PFSK-1 (cell line): ENCODE data around the gene KCNJ16.

Experiments
- FOXP2 ChIP-seq: optimal IDR thresholded peaks from 2 replicates; pipeline ENCODE3; 2011; ENCODE audit warnings: borderline replicate concordance, control low read depth, inconsistent platforms; ENCODE audit not compliant: insufficient read depth; ENCODE audit errors: extremely low read length, extremely low read depth
- POLR2AphosphoS5 ChIP-seq: IDR thresholded peaks from 2 replicates; pipeline ENCODE4 v1.6.1; 2012; ENCODE audit warnings: low read depth, mild to moderate bottlenecking, control low read depth, low read length, moderate library complexity
- SIN3A ChIP-seq: IDR thresholded peaks from 2 replicates; pipeline ENCODE4 v1.6.1; 2012; ENCODE audit warnings: mild to moderate bottlenecking, low read length, moderate library complexity, borderline replicate concordance; ENCODE audit not compliant: insufficient read depth
- TAF1 ChIP-seq: IDR thresholded peaks from 2 replicates; pipeline ENCODE4 v1.6.1; 2012; ENCODE audit warnings: low read length, control low read depth, borderline replicate concordance; ENCODE audit not compliant: insufficient read depth
- TF ChIP-seq, protein P1 (sequence below), 2 experiments: IDR thresholded peaks; 2 replicates each; pipeline versions ENCODE4 v1.6.1 to v1.8.0; 2011 to 2012; ENCODE audit warnings: low read depth in 2 of 2, low read length in 2 of 2, control low read depth in 1 of 2, inconsistent platforms in 1 of 2, mild to moderate bottlenecking in 1 of 2, moderate library complexity in 1 of 2; ENCODE audit not compliant: insufficient read depth in 1 of 2

DNA sequence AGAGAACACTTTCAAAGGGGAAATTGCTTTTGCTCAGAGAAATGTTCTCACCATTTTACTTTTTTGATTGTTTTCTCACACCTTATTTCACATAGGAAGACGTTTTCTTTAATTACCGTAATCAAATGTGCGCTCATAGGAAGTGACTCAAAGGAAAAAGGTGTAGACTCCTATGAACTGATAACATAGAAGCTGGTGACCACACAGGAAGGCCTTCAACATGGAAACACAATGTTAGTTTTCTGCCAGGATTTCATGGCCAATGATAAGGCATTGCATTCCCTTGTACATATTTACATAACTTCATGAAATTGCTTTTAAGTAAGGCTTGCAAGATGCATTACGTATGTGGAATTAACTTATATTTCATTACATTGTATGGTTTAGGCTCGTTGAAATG is 40.9 kb upstream of the KCNJ16 start:
- TF ChIP-seq SIN3A (no peak), TAF1 (no peak), POLR2AphosphoS5 (no peak), FOXP2 (no peak)
- TF ChIP-seq, protein P1, sequence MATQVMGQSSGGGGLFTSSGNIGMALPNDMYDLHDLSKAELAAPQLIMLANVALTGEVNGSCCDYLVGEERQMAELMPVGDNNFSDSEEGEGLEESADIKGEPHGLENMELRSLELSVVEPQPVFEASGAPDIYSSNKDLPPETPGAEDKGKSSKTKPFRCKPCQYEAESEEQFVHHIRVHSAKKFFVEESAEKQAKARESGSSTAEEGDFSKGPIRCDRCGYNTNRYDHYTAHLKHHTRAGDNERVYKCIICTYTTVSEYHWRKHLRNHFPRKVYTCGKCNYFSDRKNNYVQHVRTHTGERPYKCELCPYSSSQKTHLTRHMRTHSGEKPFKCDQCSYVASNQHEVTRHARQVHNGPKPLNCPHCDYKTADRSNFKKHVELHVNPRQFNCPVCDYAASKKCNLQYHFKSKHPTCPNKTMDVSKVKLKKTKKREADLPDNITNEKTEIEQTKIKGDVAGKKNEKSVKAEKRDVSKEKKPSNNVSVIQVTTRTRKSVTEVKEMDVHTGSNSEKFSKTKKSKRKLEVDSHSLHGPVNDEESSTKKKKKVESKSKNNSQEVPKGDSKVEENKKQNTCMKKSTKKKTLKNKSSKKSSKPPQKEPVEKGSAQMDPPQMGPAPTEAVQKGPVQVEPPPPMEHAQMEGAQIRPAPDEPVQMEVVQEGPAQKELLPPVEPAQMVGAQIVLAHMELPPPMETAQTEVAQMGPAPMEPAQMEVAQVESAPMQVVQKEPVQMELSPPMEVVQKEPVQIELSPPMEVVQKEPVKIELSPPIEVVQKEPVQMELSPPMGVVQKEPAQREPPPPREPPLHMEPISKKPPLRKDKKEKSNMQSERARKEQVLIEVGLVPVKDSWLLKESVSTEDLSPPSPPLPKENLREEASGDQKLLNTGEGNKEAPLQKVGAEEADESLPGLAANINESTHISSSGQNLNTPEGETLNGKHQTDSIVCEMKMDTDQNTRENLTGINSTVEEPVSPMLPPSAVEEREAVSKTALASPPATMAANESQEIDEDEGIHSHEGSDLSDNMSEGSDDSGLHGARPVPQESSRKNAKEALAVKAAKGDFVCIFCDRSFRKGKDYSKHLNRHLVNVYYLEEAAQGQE (IDR thresholded peaks at IDR 0.05; ENCODE audit: insufficient read depth in 1 of 2, low read depth in 2 of 2, low read length in 2 of 2): no peak
